SK-N-SH treated with all-trans-retinoic acid at 6 μM for 48 hours (cell line): Measurements from ENCODE around the gene CCL25.

ENCODE experiments used
- ATAC-seq: fragments of 200-7000 bp; cut with Tn5 transposase; 3 replicates; pipeline ENCODE4 v1.9.1; 2020; ENCODE audit warnings: mild to moderate bottlenecking, moderate library complexity
- ARNTL ChIP-seq: fragments of 450-650 bp; formaldehyde crosslinking; IDR thresholded peaks from 2 replicates; pipeline ENCODE4 v1.5.0; 2020; ENCODE audit warnings: low read depth, mild to moderate bottlenecking, moderate library complexity, borderline replicate concordance
- BACH2 ChIP-seq: fragments of 250-450 bp; sonication (Bioruptor Pico); IDR thresholded peaks from 2 replicates; pipeline ENCODE4 v1.9.0; 2021; ENCODE audit warnings: mild to moderate bottlenecking, borderline replicate concordance
- CSDC2 ChIP-seq: fragments of 250-450 bp; sonication (Bioruptor Pico); IDR thresholded peaks from 2 replicates; pipeline ENCODE4 v1.5.0; 2020; ENCODE audit warnings: mild to moderate bottlenecking, moderate library complexity
- ESRRG ChIP-seq: fragments of 250-450 bp; sonication (Bioruptor Pico); IDR thresholded peaks from 2 replicates; pipeline ENCODE4 v1.6.1; 2021; ENCODE audit warnings: mild to moderate bottlenecking
- GLIS3 ChIP-seq: fragments of 250-450 bp; sonication (Bioruptor Pico); IDR thresholded peaks from 2 replicates; pipeline ENCODE4 v1.5.0; 2020; ENCODE audit warnings: mild to moderate bottlenecking, moderate library complexity
- OSR1 ChIP-seq: fragments of 250-450 bp; sonication (Bioruptor Pico); IDR thresholded peaks from 2 replicates; pipeline ENCODE4 v1.8.0; 2022; ENCODE audit warnings: moderate library complexity, mild to moderate bottlenecking, inconsistent platforms
- PPARA ChIP-seq: fragments of 250-450 bp; sonication (Bioruptor Pico); IDR thresholded peaks from 2 replicates; pipeline ENCODE4 v1.5.0; 2020; ENCODE audit warnings: mild to moderate bottlenecking, borderline replicate concordance
- RARB ChIP-seq: fragments of 250-450 bp; sonication (Bioruptor Pico); IDR thresholded peaks from 2 replicates; pipeline ENCODE4 v1.8.0; 2021; ENCODE audit warnings: mild to moderate bottlenecking, moderate library complexity
- SNAI2 ChIP-seq: fragments of 250-450 bp; sonication (Bioruptor Pico); IDR thresholded peaks from 2 replicates; pipeline ENCODE4 v1.5.0; 2020; ENCODE audit warnings: mild to moderate bottlenecking, moderate library complexity
- TCF4 ChIP-seq: fragments of 250-450 bp; sonication (Bioruptor Pico); IDR thresholded peaks from 2 replicates; pipeline ENCODE4 v1.8.0; 2021; ENCODE audit warnings: mild to moderate bottlenecking, moderate library complexity, borderline replicate concordance
- TOX ChIP-seq: fragments of 250-450 bp; sonication (Bioruptor Pico); IDR thresholded peaks from 2 replicates; pipeline ENCODE4 v1.8.0; 2021; ENCODE audit warnings: mild to moderate bottlenecking, moderate library complexity, borderline replicate concordance
- ZC3H10 ChIP-seq: fragments of 250-450 bp; sonication (Bioruptor Pico); IDR thresholded peaks from 2 replicates; pipeline ENCODE4 v1.5.1; 2021; ENCODE audit warnings: mild to moderate bottlenecking, moderate library complexity
- ZFP3 ChIP-seq: fragments of 250-450 bp; sonication (Bioruptor Pico); IDR thresholded peaks from 2 replicates; pipeline ENCODE4 v1.5.0; 2020; ENCODE audit warnings: mild to moderate bottlenecking, moderate library complexity
- ZFP30 ChIP-seq: fragments of 450-650 bp; formaldehyde crosslinking; IDR thresholded peaks from 2 replicates; pipeline ENCODE4 v1.5.0; 2022; ENCODE audit warnings: mild to moderate bottlenecking, moderate library complexity
- ZNF565 ChIP-seq: fragments of 450-650 bp; formaldehyde crosslinking; conservative IDR thresholded peaks from 2 replicates; pipeline ENCODE4 v1.5.0; 2020; ENCODE audit warnings: low read depth, mild to moderate bottlenecking, moderate library complexity
- ZNF70 ChIP-seq: fragments of 450-650 bp; formaldehyde crosslinking; IDR thresholded peaks from 2 replicates; pipeline ENCODE4 v1.5.0; 2020; ENCODE audit warnings: mild to moderate bottlenecking, moderate library complexity
- ZNF8 ChIP-seq: fragments of 450-650 bp; formaldehyde crosslinking; IDR thresholded peaks from 2 replicates; pipeline ENCODE4 v1.5.0; 2020; ENCODE audit warnings: mild to moderate bottlenecking, moderate library complexity
- TF ChIP-seq, protein P1 (sequence below): fragments of 250-450 bp; sonication (Bioruptor Pico); IDR thresholded peaks from 2 replicates; pipeline ENCODE4 v1.5.1; 2021; ENCODE audit warnings: mild to moderate bottlenecking, moderate library complexity
- TF ChIP-seq, protein P2 (sequence below): fragments of 250-450 bp; sonication (Bioruptor Pico); IDR thresholded peaks from 2 replicates; pipeline ENCODE4 v1.5.1; 2020; ENCODE audit warnings: low read depth, mild to moderate bottlenecking, moderate library complexity
- TF ChIP-seq, protein P3 (sequence below): fragments of 250-450 bp; sonication (Bioruptor Pico); IDR thresholded peaks from 2 replicates; pipeline ENCODE4 v1.8.0; 2020; ENCODE audit warnings: mild to moderate bottlenecking, moderate library complexity, borderline replicate concordance
- TF ChIP-seq, protein P4 (sequence below): fragments of 250-450 bp; sonication (Bioruptor Pico); IDR thresholded peaks from 2 replicates; pipeline ENCODE4 v1.8.0; 2021; ENCODE audit warnings: low read depth, mild to moderate bottlenecking, moderate library complexity, borderline replicate concordance

The CCL25 gene

DNA sequence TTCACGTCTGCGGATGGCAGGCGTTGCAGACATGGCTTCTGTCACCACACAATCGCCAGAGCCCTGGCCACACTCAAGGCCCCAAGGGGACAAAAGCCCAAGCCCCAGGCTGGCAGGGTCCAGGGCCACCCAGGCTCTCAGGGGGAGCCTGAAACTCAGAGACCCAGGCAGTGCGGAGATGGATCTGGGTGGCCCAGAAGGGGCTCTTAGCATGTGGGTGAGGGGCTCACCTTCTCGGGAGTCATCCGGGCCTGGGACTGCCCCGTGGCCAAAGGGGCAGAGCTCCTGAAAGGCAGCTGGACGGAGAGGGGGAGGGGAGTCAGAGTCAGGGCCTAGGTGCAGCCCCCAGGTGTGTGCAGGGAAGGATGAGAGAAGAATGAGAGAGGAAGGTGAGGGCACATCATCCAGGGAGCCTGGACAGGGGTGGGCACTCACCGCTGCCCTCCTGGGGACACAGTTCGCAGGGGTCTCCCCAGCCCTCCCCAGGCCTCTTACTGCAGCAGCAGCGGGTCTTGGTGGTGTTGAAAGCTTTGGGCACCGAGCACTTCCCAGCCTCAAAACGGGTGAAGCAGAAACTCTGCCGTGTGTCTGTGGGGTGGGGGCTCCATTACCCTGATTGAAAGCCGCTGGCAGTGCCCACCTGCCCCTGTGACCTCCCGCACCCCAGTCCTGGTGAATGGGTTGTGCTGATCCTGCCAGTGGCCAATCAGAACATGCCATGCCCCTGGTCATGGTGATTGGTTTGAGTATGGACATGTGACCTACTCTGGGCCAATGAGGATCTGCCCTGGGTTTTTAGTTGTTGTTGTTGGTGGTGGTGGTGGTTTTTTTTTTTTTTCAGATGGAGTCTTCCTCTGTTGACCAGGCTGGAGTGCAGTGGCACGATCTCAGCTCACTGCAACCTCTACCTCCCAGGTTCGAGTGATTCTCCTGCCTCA is 37.4 kb downstream of the CCL25 start:
- no peak for TF ChIP-seq RARB (CRISPR knock-in tag)
- no peak for TF ChIP-seq GLIS3 (CRISPR knock-in tag)
- TF ChIP-seq SNAI2 (CRISPR knock-in tag), result no peak
- TF ChIP-seq, protein P1, sequence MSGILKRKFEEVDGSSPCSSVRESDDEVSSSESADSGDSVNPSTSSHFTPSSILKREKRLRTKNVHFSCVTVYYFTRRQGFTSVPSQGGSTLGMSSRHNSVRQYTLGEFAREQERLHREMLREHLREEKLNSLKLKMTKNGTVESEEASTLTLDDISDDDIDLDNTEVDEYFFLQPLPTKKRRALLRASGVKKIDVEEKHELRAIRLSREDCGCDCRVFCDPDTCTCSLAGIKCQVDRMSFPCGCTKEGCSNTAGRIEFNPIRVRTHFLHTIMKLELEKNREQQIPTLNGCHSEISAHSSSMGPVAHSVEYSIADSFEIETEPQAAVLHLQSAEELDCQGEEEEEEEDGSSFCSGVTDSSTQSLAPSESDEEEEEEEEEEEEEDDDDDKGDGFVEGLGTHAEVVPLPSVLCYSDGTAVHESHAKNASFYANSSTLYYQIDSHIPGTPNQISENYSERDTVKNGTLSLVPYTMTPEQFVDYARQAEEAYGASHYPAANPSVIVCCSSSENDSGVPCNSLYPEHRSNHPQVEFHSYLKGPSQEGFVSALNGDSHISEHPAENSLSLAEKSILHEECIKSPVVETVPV (CRISPR knock-in tag), result no peak
- no peak for TF ChIP-seq ZNF8
- no peak for TF ChIP-seq OSR1 (CRISPR knock-in tag)
- TF ChIP-seq BACH2 (CRISPR knock-in tag), result no peak
- TF ChIP-seq TOX (CRISPR knock-in tag), result no peak
- ATAC-seq, result no peak; the same call in 2 of the 3 replicates

DNA sequence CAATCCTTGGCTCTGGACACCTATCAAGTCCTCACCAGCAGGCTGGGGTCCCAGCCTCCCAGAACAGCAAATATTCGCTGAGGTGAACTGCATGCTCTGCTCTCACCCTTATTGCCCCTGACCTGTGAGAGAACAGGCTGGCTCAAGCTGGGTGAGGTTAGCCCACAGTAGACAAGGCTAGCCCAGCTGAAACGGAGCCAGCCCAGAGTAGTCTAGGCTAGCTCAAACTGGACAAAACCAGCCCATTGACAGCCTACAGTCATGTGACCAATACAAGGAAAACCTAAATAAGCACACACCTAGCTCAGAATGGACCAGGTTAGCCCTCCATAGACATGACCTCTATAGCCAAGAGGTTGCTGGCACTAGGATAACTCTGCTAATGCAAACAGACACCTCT is 38.4 kb downstream of the CCL25 start:
- no peak for ATAC-seq

DNA sequence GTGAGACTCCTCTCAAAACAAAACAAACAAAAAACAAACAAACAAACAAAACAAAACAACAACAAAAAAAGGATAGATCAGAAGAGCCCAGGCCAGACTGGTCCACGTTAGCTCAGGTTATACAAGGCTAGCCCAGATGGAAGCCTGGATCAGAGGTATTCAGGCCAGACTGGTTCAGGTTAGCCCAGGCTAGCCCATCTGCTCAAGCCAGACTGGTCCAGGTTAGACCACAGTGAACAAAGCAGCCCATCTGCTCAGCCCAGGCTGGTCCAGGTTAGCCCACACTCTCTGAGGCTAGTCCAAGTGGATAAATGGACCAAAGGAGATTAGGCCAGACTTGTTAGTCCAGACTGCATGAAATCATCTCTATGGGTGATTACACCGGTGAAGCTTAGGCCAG is 41.2 kb downstream of the CCL25 start:
- TF ChIP-seq ZNF8, result no peak
- no peak for TF ChIP-seq ZNF70
- TF ChIP-seq OSR1 (CRISPR knock-in tag), result no peak
- TF ChIP-seq, protein P2, sequence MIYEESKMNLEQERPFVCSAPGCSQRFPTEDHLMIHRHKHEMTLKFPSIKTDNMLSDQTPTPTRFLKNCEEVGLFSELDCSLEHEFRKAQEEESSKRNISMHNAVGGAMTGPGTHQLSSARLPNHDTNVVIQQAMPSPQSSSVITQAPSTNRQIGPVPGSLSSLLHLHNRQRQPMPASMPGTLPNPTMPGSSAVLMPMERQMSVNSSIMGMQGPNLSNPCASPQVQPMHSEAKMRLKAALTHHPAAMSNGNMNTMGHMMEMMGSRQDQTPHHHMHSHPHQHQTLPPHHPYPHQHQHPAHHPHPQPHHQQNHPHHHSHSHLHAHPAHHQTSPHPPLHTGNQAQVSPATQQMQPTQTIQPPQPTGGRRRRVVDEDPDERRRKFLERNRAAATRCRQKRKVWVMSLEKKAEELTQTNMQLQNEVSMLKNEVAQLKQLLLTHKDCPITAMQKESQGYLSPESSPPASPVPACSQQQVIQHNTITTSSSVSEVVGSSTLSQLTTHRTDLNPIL (CRISPR knock-in tag), result no peak
- TF ChIP-seq, protein P3, sequence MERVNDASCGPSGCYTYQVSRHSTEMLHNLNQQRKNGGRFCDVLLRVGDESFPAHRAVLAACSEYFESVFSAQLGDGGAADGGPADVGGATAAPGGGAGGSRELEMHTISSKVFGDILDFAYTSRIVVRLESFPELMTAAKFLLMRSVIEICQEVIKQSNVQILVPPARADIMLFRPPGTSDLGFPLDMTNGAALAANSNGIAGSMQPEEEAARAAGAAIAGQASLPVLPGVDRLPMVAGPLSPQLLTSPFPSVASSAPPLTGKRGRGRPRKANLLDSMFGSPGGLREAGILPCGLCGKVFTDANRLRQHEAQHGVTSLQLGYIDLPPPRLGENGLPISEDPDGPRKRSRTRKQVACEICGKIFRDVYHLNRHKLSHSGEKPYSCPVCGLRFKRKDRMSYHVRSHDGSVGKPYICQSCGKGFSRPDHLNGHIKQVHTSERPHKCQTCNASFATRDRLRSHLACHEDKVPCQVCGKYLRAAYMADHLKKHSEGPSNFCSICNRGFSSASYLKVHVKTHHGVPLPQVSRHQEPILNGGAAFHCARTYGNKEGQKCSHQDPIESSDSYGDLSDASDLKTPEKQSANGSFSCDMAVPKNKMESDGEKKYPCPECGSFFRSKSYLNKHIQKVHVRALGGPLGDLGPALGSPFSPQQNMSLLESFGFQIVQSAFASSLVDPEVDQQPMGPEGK (CRISPR knock-in tag), result no peak
- no peak for TF ChIP-seq ESRRG (CRISPR knock-in tag)
- TF ChIP-seq GLIS3 (CRISPR knock-in tag), result no peak
- no peak for TF ChIP-seq TOX (CRISPR knock-in tag)
- TF ChIP-seq, protein P1 (CRISPR knock-in tag), result no peak
- no peak for TF ChIP-seq ZFP30
- no peak for TF ChIP-seq CSDC2
- TF ChIP-seq ZC3H10 (CRISPR knock-in tag), result no peak
- TF ChIP-seq ARNTL (CRISPR knock-in tag), result no peak
- no peak for TF ChIP-seq RARB (CRISPR knock-in tag)
- no peak for TF ChIP-seq BACH2 (CRISPR knock-in tag)
- no peak for TF ChIP-seq ZNF565 (CRISPR knock-in tag)
- TF ChIP-seq ZFP3 (CRISPR knock-in tag), result no peak
- TF ChIP-seq, protein P4, sequence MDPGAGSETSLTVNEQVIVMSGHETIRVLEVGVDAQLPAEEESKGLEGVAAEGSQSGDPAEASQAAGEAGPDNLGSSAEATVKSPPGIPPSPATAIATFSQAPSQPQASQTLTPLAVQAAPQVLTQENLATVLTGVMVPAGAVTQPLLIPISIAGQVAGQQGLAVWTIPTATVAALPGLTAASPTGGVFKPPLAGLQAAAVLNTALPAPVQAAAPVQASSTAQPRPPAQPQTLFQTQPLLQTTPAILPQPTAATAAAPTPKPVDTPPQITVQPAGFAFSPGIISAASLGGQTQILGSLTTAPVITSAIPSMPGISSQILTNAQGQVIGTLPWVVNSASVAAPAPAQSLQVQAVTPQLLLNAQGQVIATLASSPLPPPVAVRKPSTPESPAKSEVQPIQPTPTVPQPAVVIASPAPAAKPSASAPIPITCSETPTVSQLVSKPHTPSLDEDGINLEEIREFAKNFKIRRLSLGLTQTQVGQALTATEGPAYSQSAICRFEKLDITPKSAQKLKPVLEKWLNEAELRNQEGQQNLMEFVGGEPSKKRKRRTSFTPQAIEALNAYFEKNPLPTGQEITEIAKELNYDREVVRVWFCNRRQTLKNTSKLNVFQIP (CRISPR knock-in tag), result no peak
- no peak for TF ChIP-seq TCF4 (CRISPR knock-in tag)
- TF ChIP-seq, all 23 proteins: peak for 0
- ATAC-seq, result no peak

More for the DNA sequence above, 38.4 kb downstream of the CCL25 start:
- TF ChIP-seq ARNTL (CRISPR knock-in tag), result no peak
- TF ChIP-seq, protein P3 (CRISPR knock-in tag), result no peak
- no peak for TF ChIP-seq PPARA
- TF ChIP-seq, all 23 proteins: peak for 0
